NCI-H1105 (cell line): ENCODE measurements around the gene ARMH2.
A peak's percentile ranks its signal among the peaks of the same experiment; 100 is the strongest.

Experiments used
- DNase-seq: peaks from one replicate; lab custom pipeline; 2025; lab: John Stamatoyannopoulos, UW

Gene ARMH2

DNA sequence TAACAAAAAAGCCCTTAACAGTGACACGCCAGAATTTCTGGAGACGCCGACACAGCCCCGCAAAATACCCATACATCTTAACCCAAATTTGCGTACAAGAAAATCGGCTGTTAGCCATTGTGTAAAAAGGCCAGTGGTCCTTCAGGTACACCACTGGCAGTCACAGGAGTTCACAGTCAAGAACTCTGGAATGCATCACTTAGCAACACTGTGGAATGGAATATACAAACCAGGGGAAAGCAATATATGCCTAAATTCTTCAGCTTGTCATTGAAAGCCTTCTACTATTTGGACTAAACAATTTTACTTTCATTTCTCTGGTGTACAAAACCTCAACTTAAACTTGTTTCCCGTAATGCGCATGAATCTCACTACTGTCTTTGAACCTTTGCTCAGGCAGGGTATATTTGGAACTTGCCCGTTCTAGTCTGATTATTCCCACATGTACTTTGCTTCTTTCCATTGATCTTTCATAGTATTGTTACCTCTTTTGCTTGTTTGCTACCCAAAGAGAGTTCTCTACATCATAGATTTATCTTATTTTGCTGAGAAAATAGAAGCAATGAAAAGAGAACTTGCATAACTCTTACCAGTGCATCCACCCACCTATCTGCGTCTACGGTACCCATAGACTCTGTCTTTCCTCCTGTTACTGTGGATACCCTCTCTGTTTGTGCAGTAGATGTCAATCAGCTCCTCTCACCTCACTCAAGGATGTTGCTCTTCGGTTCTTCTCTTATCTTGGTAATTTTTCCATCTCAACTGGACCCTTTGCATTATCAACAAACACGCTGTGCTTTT lies at the start of gene ARMH2:
Gene ARMH2, minus strand, starts transcription at position 178 of the 801 bp plus-strand sequence. Its CDS starts 60 bp downstream, at position 118.
- DNase-seq, result no peak

- DNase-seq, result no peak
Measured at GRCh38 chr6:24848461-24848860, 49.7 kb upstream of the ARMH2 start.

- DNase-seq, result no peak
Measured at GRCh38 chr6:24847402-24847801, 48.7 kb upstream of the ARMH2 start.

DNA sequence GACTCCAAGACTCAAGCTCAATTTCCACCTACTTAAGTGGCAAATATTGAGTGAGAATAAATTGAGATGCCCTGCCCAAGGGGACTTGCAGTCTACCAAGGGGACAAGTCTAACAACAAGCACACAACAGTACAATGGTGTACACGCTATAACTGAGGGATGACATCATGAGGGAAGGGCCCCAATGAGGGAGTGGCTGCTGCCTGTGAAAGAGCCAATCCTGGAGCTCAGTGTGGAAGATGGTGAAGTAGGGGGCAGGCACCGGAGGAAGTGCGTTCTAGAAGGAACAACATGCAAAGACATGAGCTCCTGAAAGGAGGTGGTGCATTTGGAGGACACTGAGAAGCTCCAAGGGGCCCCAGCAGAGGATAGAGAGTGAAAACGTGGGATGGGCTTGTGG lies 46.9 kb upstream of the ARMH2 start:
- DNase-seq, result no peak

GRCh38 chr6:24844903-24845302 lies 46.2 kb upstream of the ARMH2 start:
- DNase-seq, result no peak

- DNase-seq, result no peak
Measured at GRCh38 chr6:24844061-24844460, 45.3 kb upstream of the ARMH2 start.

GRCh38 chr6:24840187-24840586 lies 41.5 kb upstream of the ARMH2 start:
- DNase-seq, result no peak

GRCh38 chr6:24838994-24839393 lies 40.3 kb upstream of the ARMH2 start:
- DNase-seq, result no peak

- DNase-seq, result no peak
Measured at GRCh38 chr6:24838081-24838480, 39.4 kb upstream of the ARMH2 start.

DNA sequence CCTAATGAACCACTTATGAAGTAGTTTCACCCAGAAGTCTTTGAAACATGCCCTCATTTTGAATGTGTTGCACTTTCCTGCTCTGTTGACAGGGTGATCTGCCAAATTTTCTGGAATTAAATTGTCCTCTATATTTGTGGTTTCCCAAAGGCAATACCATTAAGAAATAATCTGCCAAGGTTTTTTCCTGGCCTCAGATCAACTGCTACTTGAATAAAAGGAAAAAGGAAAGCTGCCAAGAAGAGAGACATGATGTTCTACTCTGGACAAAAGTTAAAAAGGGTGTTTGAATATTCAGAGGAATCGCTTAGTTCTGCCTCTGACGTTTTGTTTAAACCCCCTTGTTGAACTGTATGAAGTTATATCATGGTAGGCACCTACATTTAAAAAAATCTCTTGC lies 37.4 kb upstream of the ARMH2 start:
- DNase-seq, result peak; percentile 37

DNA sequence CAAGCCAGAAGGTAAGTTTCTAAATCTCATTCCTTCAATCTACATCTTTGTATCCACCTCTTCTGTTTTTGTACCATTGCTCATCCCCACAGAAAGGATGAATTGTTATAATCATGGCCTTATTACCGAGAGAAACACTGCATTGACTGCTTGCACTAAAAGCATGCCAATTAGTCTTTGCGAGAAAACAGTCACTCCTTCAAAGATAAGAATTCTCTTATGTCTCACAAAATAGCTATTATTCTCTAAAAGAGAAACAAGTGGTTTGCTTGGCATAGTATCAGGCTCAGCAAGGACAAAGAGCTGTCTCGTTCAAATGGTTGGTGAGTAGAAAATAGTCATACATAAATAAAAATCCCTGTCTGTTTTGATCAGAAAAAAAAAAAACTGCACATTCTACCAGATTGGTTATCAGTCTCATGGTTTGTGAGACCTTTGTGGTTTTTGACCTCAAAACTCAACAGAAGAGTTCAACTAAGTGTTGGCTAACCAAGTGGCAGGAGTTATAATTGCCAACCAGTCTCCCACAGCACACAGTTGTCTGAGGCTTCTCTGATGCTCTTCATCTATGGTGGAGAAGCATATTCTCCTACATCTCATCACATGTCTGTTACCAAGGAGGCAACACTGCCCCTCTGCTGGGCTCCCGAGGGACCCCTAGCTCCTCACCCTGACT lies 35.1 kb upstream of the ARMH2 start:
- DNase-seq, result no peak

GRCh38 chr6:24832794-24833193 lies 34.1 kb upstream of the ARMH2 start:
- DNase-seq, result no peak

DNA sequence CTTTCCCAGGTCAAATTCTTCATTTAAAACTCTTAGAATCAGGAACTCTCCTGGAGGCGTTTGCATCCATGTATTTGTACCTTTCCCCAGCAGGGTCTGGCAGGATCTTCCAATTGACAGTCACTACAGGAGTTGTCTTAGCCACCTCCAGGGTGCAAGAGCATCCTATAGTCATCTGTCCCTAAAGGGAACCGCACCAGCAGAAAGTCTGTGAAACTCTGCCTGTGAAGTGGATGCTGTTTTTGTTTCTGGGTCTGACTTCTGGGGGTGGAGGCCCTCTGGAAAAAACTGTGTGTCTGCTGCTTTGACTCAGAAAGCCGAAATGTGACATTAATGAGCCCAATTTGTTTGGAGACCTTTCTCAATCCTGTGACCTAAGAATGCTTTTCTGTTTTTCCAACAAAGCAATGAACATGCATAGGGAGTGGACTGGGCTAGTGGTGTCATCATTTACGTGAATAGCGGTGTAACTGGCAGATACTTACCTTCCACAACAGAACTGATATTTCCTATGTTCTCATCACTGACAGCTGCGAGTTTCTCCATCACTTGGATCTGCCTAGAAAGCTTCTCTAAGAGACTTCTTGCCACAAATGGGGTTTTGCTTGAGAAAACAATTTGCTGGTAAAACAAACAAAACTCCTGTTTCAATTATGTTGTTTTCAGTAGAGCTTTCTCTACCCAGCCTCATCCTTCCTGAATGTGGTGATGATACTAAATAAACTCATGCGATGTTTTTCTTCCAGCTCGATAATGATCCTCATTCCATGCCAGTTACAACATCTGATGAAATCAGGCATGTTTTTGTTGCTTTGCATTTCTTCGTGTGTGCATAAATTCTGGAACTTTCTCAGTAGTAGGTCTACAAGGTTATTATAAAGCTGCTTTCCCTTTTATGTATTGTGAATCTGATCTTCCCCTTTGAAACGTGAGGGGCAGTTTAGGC lies 33.3 kb upstream of the ARMH2 start:
- DNase-seq, result no peak

GRCh38 chr6:24829657-24830056 lies 30.9 kb upstream of the ARMH2 start:
- DNase-seq, result no peak

DNA sequence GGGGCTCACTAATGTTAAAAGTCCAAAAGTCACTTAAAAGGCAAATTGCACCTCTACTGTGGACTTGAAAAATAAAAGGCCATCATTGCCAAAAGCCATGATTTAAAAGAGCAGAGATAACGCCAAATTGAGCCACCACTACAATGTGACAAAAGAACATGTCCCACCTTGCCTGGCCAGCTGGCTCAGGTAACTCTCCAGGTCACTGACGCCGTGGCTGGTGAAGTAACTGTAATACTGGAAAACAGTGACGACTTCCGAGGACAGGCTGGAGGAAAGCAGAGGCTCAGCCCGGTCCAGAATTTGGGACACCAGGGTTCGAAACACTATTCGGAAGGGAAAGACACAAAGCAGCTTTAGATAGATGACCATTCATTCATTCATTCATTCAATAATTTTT lies 29.3 kb upstream of the ARMH2 start:
- DNase-seq, result peak; percentile 30

- peak; percentile 39 for DNase-seq
Measured at GRCh38 chr6:24827162-24827561, 28.4 kb upstream of the ARMH2 start.

- DNase-seq, result no peak
Measured at GRCh38 chr6:24825130-24825630, 26.5 kb upstream of the ARMH2 start.

DNA sequence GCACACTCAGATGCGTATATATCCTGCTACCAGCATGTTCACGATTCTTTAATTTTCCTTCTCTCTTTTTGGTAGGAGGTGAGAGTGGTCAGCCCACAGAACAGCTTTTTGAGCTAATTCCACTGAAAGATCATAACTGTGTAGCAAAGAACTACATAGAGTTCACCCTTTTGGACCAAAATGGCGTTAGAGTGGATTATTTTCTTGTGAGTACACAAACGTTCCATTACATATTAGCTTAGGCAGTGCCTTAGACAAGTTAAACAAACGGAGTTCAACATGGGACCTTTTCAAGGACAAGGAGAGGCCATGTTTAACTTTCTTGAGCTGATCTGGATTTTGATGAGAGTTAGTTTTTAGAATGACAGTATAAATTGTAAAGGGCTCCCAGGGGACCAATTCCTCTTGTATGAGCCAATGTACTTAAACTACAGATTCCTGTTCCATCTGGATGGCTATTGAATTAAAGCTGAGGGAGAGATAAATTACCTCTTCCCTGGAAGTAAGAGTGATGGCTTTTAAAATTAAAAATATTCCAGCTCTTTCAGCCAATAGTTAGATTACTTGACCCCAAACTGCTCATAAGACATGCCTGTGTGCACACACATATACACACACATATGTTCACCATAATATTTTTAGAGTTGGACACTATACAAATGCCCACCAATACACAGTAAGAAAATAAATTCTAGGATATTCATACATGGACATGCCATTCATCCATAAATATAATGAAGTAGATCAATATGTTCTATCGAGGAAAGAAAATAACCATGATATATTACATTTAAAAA lies 25.6 kb upstream of the ARMH2 start:
- no peak for DNase-seq

DNA sequence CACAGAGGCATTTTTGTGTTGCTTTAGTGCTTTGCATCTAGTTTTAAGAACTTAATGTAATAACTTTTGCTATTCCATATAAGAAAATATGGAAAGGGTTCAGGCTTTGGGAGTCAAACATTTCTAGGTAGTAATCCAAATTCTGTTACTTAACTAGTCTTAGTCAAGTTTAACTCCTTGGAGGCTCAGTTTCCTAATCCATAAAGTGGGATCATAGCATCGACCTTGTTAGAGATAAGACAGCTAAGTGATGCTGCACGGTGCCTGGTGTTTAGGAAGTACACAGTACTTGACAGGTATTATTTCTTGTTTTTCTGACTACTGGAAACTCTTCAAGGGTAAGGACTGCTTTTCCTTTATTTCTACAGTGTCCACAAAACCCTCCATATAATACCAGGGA lies 24.5 kb upstream of the ARMH2 start:
- no peak for DNase-seq

DNA sequence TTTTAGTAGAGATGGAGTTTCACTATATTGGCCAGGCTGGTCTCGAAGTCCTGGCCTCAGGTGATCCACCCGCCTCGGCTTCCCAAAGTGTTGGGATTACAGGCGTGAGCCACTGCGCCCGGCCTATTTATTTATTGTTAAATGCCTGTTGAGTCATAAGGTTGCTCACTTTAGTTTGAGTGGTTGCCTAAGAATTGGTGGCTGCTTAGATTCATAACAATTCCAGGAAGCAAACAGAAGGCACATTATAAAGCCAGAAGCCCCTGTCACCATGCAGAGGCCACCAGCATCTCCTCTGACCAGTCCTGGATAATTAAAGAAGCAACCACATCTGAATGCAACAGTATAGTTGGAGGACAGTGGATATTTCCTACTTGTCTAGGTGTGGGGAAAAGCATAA lies 24.0 kb upstream of the ARMH2 start:
- DNase-seq, result no peak

GRCh38 chr6:24821860-24822444 lies 23.2 kb upstream of the ARMH2 start:
- no peak for DNase-seq
